Retina (tissue), 1 donor: Measurements from ENCODE around the gene MCTP1.

Experiments
- DNase-seq: peaks from one replicate; pipeline ENCODE4 v3.0.0-alpha.2; 2016

The MCTP1 gene

DNA sequence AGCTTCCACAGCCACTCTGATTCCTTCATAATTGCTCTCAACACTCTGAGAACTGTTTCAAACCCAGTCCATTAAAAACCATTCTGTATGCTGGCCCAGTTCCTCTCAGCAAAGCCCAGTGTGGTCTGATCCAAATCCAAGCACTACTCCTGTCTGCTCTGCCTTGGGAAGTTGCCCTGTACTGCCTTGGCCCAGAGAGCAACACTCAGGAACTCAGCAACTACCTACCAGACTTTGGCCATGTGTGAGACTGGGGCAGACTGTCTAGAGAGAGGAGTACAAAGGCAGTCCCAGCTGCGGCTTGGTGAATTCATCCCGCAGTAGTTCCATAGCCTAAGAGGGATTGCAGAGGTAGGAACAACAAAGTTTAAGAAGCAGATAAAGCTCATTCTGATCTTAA is 214.4 kb downstream of the MCTP1 start:
- no peak for DNase-seq

DNA sequence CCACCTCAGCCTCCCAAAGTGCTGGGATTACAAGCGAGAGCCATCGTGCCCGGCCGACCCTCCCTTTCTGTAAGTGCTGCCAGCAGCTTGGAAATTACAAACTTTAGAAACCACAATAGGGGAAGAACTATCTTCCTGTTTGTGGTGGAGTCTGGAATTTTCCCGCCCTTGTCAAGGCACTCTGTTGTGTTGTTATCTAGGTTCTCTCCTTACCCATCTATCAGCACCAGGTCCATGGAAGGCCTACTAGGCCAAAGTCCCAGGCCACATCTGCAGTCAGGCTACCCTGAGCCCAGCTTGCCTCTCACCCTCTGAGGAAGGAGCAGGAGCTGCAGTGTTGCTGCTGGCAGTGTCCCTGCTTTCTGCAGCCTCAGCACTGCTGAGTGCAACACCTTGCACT is 214.9 kb downstream of the MCTP1 start:
- DNase-seq = no peak

DNA sequence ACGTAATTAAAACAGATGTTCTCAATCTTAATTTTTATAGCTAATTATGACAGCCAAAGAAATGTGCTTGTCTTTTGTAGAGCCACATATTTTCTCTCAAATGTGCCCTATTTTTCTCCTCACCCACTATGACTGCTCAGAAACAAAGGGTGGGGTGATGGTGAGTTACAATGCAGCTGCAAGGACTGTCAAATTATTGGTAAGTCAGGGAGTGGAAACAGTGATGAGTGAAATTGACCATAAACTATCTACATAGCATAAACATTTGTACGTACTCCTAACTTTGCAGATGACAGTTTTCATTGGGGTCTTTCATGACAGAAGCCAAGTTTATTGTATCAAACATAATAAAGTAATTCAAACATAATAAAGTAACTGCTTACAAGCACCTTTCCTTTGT is 215.9 kb downstream of the MCTP1 start:
- peak; percentile 58 for DNase-seq

DNA sequence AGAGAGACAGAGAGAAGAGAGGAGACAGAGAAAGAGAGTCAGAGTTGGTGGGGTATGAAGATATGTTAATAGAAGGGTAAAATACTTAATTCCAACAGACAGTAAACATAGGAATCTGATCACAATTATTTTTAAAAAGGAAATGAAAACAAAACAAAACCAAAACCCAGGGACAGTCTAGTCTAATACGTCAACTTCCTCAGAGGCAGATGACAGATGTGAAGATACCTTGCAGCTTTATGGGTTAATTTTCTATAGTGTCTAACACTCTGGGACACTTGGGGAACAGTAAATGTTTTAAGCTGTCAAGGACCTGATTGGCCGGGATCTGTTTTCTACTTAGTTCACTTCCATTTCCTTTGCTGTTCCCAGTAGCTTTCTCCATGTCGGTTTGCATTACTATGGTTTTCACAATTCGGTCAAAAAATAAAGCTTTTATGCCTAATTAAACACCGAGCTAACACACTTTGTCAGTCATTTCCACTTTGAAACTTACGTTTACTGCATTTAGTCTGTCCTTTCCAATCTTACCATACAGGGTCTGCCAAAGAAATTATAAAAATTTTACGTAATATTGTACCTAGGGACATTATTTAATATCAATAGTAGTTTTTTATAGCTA is 216.5 kb downstream of the MCTP1 start:
- peak; percentile 58 for DNase-seq

DNA sequence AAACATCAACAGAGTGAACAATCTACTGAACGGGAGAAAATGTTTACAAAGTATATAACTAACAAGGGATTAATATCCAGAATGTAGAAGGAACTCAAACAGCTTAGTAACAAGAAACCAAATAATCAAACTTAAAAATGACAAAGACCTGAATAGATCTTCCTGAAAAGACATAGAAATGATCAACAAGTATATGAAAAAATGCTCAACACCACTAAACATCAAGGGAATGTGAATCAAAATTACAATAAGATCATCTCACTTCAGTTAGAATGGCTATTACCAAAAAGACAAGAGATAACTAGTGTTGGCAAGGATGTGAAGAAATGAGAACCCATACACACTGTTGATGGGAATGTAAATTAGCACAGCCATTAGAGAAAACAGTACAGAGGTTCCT is 218.8 kb downstream of the MCTP1 start:
- DNase-seq = no peak

DNA sequence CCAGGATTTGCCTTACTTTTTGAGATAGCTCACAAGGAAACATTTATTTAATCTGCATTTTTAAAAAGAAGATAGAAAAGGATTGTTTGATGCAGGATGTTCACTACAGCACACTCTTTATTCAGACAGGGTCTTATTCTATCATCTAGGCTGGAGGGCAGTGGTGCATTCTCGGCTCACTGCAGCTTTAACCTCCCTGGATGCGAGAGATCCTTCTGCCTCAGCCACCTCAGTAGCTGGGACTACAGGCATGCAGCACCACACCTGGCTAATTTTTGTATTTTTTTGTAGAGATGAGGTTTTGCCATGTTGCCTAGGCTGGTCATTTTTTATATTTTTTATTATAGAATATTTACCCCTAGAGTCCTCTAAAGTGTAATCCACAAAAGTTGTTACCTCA is 221.4 kb downstream of the MCTP1 start:
- DNase-seq = no peak

DNA sequence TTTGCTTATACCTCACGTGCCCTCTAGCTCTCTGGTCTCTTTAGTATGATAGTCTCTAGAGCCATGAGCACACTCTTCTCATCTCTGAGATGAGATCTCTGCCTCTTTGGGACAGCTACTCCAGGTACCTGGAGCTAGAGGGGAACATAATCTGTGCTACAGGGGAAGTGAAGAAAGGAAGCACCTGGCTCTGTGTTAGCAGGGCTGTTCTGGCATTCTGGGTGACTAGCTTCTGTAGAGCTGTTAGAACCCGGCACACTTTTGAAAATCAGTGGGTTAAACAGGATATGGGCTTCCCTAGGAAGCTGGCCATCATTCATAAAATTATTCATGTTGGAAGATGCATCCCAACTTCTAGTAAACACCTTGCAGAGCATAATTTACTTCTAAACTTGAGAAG is 224.8 kb downstream of the MCTP1 start:
- no peak for DNase-seq

DNA sequence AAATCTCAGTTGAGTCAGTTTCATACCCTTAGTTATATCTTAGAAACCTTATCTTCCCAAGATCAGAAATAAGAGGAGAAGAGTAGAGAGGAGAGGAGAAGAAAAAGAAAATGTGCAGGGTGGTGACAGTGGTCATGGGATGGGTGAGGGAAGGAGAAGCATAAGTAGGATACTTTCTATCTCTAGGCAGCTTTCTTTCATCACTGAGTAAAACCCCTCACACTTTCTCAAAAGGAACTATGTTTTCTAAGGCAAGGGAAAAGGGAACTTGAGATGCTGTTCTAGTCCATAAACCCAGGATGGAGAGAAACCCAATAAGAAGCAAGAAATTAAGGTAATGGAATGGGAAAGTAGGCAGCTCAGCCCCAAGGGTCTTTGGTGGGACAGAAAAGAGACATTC is 225.3 kb downstream of the MCTP1 start:
- no peak for DNase-seq

DNA sequence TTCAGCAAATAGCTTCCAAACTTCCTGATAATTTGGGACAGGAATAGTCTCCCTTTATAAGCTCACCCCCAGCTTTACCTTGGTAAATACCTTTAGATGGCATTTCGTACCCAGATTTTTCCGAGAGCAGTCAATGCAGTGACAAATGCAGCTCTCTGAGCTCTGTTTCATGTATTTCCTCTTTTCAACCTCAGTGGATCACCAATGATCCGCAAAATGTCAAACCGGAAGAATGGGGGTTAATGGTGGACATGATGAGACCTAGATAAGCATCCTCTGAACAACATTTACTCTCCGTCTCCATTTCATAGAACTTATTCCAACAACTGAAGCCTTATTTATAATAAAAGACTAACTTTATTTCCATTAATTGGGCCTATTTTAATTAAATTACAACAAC is 227.3 kb downstream of the MCTP1 start:
- DNase-seq = no peak

DNA sequence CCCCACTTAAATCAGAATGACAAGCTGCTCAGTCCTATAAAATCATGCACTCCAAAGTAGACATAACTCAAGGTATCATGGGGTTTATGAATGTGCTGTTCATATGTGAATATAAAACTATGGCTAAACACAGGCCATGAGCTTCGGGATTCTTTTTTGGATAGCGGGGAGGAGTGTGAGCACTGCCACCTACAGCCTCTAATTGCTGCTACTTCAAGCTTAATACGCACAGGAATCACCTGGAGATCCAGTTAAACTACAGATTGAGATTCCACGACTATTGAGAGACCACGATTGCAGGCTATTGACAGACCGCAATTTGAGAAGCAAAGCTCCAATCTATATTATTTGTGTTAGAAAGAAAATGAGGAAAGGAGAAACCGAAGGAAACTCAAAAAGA is 231.6 kb downstream of the MCTP1 start:
- no peak for DNase-seq

DNA sequence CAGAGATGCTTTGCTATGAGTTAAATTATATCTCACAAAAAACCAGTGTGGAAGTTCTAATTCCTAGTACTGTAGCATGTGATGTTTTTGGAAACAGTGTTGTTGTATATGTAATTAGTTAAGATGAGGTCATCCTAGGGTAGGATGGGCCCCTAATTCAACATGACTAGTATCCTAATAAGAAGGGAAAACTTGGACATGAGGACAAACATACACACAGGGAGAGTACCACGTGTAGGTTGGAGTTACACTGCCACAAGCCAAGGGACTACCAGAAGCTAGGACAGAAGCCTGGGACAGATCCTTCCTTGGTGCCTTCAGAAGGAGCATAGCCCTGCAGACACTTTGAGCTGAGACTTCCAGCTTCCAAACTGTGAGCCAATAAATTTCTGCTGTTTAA is 234.2 kb downstream of the MCTP1 start:
- DNase-seq = no peak

DNA sequence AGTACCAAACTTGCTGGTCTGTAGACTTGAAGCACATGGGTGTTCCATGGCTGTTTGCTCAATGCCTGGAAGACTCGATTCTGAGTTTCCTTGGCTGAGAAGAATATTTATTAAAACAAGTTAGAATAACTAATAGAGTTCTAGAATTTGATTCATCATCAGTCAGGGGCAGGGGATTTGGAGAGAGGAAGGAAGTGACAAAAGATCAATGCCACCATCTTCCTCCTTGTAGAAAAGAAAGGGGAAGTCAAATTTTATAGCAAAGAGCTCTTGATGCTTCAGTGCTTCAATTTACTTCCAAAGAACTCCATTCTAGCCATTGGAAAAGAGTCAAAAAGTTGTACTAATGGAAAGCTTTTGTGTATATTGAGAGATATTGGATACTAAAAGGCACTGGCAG is 236.3 kb downstream of the MCTP1 start:
- DNase-seq = no peak

DNA sequence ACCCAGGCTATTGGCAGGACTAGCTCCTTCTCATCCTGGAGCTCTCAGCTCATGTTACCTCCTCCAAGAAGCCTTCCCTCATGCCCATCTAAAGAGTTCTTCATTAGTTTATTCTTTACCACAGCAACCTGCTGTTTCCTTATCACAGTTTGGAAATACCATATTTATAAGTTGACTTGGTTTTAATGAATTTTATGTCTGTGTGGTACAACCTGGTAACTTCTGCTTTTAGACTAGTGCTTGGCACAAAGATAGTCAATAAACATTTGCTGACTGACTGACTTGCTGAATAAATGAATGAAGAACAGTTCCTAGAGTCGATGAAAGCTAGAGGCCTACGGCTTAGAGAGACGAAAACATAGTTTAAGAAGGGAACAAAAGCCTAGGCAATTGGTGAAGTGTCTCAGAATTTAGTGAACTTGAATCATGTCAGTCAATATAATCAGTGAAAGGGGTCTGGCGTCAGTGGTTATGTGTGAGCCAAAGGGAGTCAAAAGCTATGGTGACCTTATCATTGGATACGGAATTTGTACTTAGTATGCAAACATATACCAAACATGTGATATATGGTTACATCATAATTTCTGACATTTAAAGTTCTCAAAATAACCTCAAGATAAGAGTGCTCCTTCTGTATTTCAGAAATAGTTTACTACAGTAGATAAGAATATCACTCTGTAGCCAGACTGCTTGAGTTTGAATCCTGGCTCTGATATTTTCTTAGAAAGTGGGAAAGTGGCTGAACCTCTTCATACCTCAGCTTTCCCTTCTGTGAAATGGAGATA is 239.5 kb downstream of the MCTP1 start:
- no peak for DNase-seq

DNA sequence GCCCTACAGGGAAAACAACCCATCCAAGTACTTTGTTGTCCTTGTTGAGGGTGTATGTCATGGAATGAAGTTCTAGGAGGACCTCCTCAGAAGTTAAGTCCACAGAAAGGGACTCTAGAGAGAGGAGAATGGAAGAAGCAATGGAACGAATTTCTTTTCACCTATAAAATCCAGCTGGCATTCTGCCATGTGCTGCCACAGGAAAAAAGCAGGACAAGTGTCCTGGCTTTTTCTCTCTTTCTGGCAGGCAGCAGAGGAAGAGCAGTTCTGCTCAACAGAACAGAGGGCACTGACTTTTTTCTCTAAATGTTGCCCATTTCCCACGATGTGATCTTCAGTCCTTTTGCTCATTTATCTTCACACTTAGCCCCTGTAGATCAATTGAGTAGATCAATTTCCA is 240.8 kb downstream of the MCTP1 start:
- DNase-seq = no peak

DNA sequence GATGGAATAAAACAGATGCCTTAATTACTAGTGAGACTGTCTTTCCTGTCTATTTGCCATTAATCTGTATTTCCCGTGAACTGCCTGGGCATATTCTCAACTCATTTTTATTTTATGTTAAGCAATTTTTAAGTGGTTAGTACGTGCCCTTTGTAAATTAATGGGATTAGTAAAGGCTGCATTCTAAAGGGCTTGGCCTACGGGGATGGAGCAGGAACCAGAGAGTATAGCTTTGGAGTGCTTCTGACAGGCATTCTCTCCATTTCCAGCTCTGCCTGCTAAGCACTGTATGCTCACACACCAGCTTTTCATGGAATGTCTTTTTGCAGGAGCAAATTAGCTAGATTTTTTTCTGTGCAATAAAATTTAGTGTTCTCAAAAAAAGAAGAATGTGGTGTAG is 241.2 kb downstream of the MCTP1 start:
- DNase-seq = no peak

DNA sequence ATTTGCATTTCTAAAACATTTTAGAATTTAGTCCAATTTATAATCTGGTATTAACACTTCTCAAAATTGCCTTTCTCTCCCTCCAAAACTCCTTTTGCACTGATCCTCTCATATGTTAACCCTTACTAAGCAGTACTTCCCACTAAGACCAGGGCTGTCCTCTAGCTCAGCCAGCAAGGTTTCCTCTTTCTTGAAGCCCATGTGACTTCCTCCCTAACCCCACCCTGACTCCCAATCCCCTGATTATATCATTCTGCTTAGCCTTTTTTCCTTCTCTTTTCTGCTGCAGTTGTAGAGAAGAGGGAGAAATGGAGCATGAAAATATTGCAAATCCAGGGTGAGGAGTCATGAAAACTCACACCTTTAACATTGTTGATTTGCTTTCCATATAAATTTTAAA is 241.7 kb downstream of the MCTP1 start:
- no peak for DNase-seq

DNA sequence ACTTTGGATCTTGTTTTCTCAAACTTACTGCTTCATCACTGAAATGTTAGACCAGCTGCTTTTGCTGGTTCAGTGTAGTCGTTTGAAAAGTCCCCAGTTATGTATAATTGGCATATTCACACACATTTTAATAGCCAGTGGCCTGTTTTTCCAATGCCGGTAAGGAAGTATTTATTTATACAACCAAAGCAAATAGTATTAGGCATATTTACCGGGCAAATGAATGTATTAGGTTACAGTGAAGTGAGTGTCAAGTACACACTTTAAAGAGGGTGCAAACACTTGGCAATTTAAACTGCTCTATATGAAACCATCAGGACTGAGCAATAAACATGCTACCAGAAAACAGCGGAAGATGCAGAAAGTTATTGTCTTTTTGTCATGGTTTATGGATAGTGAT is 242.9 kb downstream of the MCTP1 start:
- no peak for DNase-seq

DNA sequence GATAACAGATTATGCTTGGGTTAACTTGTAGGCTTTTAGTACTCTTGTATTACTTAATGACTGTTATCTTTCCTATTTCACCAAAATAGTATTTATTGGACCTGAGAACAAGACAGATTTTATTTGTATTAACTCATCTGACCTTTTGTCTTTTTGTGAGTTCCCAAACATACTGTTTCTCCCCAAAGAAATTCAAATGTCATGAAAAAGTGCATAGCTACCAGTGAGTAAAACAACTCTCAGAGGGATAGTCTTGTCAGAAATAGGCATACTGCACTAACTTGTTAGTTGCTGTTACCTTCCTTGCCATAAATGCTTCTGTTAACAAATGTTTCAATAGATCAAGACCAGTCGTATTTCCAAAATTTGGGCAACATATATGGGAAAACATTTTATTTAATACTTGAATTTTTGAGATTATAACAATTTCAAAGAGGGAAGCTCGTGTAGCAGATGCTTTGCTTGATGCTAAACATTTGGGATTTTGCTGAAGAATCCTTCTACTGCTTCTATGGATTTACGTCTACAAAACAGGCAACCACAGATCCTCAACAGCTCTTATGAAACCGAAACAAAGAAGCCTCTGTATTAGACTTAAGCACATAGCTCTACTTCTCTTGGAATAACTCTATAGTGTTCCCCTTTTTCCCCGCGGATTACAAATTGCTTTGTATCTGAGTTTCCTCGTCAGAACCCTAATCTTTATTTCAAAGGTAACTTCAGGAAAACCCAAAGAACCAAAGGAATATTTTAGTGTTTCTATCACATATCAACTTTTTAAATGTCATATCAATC is 248.8 kb downstream of the MCTP1 start:
- DNase-seq = no peak

DNA sequence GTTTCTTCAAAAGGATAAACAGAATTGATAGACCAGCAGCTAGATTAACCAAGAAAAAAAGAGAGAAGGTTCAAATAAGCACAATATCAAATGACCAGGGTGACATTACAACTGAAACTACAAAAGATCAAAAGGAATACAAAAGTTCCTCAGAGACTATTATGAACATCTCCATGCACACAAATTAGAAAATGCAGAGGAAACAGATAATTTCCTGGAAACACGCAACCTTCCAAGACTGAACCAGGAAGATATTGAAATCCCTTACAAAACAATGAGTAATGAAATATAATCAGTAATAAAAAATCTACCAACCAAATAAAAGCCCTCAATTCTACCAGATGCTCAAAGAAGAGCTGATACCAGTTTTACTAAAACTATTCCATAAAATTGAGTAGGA is 252.1 kb downstream of the MCTP1 start:
- no peak for DNase-seq

DNA sequence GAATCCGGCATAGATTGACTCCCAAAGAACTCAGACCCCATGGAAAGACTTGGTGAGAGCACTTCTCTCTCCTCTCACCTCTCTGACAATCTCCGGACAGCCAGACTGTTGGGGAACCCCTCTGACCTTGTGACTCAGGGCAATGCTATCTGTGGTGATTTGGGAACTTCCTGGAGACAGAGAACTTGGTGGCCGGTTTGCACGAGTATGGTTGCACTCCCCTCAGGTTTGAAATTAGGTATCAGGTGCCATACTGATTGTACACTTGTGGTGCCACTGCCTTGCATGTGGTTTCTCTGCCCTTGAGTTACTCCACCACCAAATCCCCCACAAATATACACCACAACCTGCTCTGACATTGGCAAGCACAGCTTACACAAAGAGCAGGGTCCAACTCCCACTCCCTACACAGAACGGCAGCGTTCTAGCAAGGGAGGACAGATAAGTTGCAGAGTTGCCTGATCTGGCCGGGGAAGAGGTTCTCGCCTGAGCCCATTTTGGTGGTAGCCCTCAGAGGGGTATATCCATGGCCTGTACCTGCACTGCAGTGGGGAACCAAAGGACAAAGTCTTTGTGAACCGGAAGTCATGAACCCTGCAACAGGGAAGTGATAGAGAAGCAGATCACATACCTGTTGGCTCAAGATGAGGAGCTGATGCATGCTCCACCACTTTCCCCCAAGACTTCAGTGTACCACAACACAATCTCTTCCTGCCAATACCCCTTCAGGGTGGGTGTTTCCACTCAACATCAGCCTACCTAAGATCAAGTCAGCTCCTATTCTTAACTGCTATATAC is 255.1 kb downstream of the MCTP1 start:
- no peak for DNase-seq

DNA sequence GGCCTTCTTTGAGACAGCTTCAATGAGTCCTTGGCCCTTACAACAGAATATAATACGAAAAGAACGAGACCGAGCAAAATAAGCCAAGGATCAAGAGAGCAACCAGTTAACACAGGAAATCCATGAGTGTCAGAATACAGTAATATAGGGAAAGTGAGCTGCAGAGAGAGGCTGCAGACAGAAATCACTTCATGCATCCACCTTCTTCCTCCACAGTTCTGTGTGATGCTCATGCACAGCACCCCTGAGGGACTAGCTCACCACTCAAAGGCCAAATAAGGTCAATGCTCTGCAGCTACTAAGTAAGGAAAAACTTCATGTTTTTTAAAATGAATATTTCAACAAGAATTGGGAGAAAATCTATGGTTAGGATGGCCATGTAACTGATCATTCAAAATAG is 257.1 kb downstream of the MCTP1 start:
- no peak for DNase-seq

DNA sequence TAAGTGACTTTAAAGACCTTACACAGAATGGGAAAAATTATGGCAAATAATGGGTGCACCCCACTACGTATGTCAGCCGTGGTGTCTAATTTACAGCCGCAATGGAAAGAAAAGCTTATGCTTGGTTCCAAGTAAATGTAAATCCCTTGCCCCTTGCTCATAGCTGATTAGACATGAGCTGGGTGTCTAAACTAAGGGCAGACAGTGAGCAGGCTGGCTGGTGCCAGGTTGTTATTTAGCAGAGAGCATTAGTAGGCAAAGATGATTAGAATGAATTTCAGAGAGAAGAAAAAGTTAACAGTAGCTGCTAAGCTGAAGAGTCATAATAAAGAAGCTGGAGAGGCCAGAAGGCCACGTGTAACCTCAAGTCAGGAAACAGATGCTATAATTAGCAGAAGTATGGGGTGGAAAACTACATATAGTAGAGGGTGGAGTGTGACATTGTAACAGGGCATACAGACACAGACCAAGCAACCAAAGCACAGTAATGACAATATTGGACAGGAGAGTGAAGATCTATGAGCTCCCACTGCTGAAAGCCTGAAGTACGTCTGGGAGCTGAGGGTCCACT is 257.7 kb downstream of the MCTP1 start:
- DNase-seq = no peak

DNA sequence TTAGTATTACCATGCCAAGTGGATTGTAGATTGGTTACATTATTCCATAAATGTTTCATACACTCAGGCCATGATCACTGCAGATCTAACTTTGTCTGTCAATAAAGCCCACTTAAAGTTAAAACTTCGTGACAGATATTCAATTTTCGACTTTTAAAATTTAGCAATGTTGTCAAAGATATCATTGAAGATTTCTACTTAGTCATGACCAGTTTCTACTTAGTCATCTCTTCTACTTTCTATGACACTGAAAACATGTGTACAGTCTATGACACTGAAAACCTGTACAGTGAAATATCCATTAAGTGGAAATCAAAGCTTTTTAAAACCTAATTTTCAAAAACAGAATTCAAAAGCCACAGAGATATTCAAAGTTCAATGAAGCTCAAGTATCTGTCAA is 258.2 kb downstream of the MCTP1 start:
- DNase-seq = no peak
